NCI-H2029 treated with DMSO at 0.1 percent for 48 hours (cell line): Measurements from ENCODE around the gene CPNE8.

Experiments
- DNase-seq: peaks from one replicate; lab custom pipeline; 2025; lab: John Stamatoyannopoulos, UW

CPNE8 gene

GRCh38 chr12:38895446-38895845 is 9.9 kb downstream of the CPNE8 start:
- no peak for DNase-seq

DNA sequence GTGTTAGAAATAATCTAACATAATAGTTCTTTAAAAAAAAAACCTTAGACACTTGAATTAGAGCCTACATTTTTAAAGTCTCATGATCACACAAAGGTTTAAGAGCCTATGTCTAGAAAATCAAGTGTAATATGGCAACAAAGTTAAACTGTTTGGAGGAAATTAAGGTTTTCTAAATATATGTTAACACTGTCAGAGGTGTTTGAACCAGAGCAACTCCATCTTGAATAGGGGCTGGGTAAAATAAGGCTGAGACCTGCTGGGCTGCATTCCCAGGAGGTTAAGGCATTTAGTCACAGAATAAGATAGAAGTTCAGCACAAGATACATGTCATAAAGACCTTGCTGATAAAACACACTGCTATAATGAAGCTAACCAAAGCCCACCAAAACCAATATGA is 12.4 kb downstream of the CPNE8 start:
- no peak for DNase-seq

GRCh38 chr12:38892087-38892786 is 13.2 kb downstream of the CPNE8 start:
- DNase-seq = no peak

DNA sequence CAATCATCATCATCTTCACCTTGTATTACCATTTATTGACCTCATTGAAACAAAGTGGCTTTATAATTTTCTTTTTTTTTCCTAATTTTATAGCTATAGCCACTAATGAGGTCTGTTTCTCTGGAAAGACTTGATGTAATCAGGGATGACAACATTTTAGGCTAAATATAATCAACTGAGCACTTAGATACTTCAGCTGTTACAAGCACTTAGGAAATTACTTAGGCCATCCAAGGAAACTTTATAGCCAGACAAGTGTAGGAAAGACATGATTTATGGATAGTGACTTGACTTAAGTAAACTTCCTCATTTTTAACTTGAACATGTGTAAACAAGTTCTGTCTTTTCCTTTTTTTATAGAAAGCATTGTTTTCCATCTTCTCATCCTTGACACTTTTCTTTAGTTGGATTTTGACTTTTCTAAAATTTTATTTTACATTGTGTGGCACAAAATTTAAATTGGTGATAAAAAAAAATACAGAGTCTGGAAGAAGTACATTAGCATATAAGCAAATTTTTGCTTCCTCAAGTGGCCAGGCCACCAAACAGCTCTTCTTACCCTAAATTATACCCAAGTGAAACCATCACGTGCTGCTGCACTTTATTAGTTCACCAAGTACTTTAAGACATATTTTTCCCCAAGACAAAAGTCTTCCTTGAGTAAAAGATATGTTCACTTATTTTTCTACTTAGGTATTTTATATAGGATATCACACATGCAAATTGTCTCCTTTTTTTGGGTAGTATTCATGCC is 15.1 kb downstream of the CPNE8 start:
- DNase-seq = no peak

GRCh38 chr12:38889297-38889815 is 16.0 kb downstream of the CPNE8 start:
- no peak for DNase-seq

GRCh38 chr12:38887770-38888169 is 17.6 kb downstream of the CPNE8 start:
- DNase-seq = no peak

GRCh38 chr12:38886931-38887330 is 18.5 kb downstream of the CPNE8 start:
- DNase-seq = no peak

GRCh38 chr12:38886064-38886463 is 19.3 kb downstream of the CPNE8 start:
- no peak for DNase-seq

DNA sequence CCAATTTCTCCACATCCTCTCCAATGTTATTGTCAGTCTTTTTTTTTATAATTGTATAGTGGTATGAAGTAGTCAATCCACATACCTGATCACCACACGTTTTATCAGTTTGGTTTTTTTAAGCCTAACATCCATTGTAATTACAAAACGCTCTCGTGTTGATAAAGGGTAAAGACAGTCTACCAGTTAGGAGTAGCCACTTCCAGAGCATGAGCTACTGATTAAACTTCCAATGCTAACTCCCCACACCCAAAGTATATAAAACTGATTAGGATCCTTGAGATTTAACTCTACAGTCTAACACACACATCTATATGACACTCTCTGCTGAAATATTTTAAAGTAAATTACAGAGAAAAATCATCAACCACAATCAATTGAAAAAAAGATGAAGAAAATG is 20.7 kb downstream of the CPNE8 start:
- no peak for DNase-seq

DNA sequence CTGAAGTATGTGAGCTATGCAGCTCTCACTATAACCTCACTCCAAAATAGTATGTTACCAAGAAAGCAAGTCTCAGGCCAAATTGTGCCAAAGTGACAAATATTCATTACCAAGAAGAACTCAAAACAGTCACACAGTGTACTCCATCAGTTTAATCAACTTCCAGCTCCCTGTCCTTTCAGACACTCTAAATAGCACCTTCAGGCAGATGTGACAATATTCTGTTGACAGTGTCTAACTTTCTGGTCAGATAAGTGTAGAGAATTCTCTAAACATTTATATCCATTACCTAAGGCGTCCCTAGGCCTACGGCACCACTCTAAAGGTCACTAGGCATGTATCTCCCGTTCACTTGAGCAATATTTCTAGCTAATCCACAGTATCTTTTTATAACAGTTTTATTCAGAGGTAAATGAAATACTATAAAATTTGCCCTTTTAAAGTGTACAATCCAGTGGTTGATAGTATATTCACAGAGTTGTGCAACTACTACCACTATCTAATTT is 21.7 kb downstream of the CPNE8 start:
- DNase-seq = no peak

DNA sequence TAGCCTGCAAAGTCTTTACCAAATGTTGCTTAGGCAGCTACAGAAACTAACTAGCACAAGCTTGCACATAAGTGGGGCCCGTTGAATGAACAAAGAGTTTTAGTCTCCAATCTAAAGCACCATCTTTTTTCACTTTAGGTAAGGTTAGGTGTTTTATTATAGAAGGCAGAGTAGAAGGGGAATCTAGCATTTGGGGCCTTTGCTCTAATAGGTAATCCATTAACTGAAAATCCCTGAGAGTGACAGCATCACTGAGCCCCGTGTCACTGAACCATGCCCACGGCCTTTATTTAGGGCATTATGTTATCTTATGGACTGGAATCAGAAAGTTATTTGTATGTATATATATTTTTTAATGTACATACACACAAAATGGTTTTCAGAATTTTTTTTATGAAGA is 25.1 kb downstream of the CPNE8 start:
- no peak for DNase-seq

- DNase-seq = no peak
Measured at GRCh38 chr12:38878986-38879385, 26.4 kb downstream of the CPNE8 start.

DNA sequence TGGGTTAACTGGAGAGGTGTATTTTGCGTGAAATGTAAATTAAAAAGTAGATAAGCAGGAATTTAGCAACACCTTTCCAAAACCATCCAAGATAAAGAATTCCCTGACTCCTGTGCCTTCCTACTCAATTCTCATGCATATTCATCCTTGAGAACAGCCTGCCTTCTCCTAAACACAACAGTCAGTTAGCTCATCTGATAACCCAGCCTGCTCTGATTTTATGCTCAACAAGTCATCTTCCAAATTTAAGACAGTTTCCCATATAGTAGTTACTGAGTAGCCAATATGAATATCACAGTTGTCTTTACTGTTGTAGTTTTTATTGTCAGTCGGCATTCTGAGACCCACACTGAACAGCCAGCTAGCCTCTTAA is 27.1 kb downstream of the CPNE8 start:
- no peak for DNase-seq

DNA sequence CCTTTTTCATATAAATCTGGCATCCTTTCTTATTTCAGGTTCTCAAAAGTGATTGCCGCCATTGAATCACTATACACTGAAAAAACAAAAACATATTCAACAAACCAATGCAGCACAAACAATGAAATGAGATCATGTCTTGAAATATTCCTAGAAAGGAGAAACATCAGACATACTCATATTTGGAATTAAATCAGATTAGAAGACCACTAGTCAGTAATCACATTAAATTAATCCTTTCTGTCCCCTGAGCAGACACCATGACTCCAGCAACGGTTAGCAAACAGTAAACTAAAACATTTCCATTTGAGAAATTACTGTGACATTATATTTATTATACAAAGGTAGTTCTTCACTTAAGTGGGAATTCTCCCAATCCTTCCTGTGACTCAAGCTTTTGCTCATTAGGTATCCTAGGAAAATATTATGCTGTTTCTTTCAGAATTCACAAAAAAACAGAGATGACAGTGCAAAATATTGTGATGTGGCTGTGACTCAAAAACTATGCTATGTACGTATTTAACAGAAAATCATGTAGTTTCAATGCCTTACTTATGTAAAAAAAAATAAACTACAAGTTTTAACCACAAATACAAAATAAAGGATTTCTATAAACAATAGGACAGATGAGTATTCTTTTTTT is 29.7 kb downstream of the CPNE8 start:
- no peak for DNase-seq

DNA sequence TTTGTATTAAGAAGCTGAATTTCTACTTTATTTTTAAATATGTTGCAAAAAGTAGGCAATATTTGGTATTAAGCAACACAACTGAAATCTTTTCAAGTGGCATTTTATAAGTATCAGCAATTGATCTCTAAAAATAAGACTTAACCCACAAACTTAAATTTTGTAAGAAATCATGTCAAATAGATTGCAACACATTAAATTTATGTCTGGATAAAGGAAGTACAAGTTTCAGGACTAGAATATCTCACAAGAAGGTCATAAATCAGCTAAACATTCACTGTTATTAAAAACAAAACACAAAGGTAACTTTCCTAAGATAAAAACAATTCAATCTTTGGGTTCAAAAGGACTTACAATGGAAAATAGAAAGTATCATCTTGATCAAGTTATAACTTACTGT is 32.8 kb downstream of the CPNE8 start:
- no peak for DNase-seq

- DNase-seq = no peak
Measured at GRCh38 chr12:38872156-38872555, 33.2 kb downstream of the CPNE8 start.

DNA sequence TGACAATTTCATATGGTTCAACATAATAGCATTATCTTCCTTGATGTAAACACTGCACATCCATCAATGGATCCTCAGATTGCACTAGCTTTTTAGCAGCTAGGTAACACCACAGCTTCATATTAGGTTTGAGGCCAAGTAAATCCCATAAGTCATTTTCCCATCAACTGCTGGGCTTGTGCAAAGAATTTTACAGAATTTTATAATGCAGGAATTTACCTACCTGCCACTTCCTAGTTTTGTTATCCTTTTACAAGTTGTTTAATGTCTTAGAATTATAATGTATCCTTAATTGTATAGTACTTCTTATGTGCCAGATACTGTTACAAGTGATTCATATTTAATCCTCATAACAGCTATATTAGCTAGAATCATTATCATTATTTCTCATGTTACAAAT is 36.4 kb downstream of the CPNE8 start:
- DNase-seq = no peak

- no peak for DNase-seq
Measured at GRCh38 chr12:38850461-38850860, 54.9 kb downstream of the CPNE8 start.

- no peak for DNase-seq
Measured at GRCh38 chr12:38847247-38847646, 58.1 kb downstream of the CPNE8 start.

- DNase-seq = no peak
Measured at GRCh38 chr12:38844267-38844666, 61.1 kb downstream of the CPNE8 start.

DNA sequence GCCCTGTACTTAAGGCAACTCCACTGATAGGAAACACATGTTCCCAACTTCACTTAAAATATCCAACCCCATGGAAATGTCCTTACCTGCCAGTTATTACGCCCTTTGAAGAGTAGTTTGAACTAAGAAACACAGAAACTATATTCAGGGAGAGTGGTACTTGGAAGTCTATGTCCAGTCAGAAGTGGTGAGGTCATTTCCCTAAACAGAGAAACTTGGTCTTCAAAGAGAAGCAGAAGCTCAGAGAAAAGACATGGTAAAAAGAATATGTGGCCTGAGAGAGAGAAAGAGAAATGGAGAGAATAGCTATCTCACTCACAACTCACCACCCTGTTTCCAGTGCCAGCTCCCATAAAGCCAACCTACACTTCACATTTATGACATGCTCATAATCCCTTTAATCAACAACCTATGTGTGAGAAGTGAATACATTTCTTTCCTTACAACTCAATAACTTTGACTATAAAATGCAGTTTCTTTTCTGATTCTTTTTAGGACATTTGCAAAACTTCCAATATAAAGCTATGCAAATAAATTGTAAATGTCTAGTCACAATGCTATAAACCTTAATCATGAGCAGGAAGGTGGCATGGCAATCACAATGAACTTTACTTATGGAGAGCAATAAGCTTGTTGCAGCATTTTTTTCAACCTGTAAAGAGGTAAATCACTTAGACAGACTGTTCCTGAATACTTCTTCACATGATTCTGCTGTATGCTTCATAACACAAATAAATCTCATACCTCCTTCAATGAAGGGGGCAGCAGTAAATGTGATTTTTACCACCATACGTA is 67.1 kb downstream of the CPNE8 start:
- DNase-seq = no peak

GRCh38 chr12:38831715-38832114 is 73.7 kb downstream of the CPNE8 start:
- DNase-seq = no peak
